Measurements from ENCODE around the gene DOK7. TPM values are rescaled to one million over a fixed set of nuclear protein-coding genes. Genes with fewer than 3 reads are reported as not detected.

The DOK7 gene
- total RNA-seq, 1 experiment from 2014 or later, result 9.6 TPM

DNA sequence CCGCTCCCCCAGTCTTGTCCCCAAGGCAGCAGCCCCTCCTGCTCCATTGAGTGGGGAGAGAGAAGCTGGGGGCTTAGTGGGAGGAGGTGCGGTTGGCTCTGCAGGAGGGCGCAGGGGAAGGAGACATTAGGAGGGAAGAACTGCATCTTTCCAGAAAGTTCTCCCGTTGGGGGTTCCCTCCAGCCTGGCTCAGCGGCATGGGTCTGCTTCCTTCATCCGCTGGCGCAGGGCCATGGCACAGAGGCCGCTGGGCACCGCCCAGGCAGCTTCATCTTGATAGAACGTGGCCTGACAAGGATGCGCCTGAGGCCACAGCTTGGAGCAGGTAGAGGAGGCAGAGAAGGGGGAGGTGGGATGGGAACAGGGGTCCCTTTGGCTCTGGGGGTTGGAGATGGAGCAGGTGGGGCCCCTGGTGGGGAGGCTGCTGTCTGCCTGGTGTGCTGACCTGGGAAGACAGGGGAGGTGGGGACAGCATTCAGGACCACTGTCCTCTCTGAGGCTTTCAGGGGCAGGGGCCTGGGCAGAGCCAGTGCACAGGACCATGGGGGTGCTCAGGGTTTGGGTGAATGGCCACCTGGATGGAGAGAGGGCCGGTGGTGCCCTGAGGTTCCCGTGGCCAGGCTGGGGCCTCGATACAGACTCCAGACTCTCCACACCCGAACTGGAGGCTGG, 12.1 kb downstream of the DOK7 start:
- Histone ChIP-seq H3K27me3 (no peaks in the 10 kb centered on the region), H3K9me3 (no peaks in the 10 kb centered on the region), H3K4me3 (no peak overlapping the region), H3K36me3 (no peaks in the 10 kb centered on the region)
- no peak for DNase-seq

DNA sequence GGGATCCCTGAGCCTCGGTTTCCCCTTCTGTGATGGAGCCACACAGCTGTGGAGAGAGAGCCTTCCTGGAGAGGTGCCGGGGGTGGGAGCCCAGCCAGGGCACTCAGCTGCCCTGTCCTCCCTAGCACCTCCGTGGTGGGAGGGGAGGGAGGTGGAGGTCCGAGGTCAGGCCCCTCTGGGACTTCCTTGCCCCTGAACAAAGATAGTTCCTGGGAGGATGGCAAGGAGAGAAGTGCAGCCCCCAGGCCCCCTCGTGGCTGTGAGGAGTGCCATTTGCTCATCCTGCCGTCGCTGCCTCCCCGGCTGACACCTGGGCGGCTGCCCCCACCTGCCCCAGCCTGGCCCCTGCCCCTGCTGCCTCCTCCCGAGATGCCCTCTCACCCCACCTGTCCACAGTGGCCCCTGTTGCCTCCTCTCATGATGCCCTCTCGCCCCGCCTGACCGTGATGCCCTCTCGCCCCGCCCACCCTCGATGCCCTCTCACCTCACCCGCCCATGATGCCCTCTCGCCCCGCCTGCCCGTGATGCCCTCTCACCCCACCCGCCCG, 12.7 kb downstream of the DOK7 start:
- no peak for DNase-seq
- H3K9me3 ChIP-seq, result no peaks in the 10 kb centered on the region
- no peaks in the 10 kb centered on the region for H3K36me3 ChIP-seq

DNA sequence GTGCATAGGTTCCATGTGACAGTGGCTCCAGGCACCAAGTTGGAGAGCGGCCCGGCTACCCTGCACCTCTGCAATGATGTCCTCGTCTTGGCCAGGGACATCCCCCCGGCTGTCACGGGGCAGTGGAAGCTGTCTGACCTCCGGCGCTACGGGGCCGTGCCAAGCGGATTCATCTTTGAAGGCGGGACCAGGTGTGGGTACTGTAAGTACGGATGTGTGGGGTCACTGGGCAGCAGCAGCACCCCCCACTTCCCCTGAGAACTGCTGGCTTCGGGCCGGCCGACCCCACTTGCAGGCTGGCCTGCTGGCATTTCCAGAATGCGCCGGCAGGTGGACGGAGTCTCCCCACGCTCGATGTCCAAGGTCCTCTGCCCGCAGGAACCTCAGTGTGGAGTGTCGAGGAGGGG, 13.2 kb downstream of the DOK7 start:
- H3K9me3 ChIP-seq, result no peaks in the 10 kb centered on the region
- H3K27me3 ChIP-seq, result no peaks in the 10 kb centered on the region
- no peak for DNase-seq
- no peaks in the 10 kb centered on the region for H3K36me3 ChIP-seq
- no peak overlapping the region for H3K4me3 ChIP-seq

More for the DNA sequence above, 12.7 kb downstream of the DOK7 start:
- Histone ChIP-seq H3K27me3 (no peaks in the 10 kb centered on the region), H3K4me3 (no peak overlapping the region)

DNA sequence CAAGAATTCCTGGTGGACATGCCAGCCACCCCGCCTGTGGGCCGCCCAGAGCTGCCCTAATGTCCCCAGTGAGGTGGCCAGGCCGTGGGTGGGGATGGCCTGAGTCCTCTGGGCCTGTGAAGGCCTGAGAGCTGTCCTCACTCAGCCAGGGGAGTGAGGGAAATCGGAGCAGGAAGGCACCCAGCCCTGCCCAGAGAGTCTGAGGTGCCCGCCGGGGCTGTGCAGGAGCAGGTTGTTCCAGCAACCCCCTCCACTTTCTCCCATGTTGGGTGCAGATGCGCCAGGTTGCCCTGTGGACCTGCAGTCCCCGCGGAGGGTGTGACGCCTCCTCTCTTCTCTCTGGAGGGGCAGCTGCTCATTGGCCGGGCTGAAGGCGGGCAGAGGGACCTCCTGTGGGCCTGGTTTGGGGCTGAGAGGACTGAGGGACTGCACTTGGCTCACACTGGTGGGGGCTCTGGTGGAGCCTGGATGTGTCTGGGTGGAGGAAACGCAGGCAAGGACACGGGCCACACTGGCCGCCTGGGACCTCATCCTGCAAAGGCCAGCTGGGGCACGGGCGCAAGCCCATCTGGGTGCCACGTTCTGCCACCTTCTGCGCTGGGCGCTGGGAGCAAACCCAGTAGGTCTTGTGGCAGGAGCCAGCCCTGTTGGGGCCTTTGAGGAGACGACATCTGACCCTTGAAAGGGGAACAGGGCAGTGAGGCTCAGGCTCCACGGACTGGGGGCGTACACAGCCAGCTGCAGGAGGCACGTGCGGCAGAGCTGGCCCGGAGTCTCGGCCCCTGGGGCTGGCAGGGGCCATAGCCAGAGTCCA, 14.0 kb downstream of the DOK7 start:
- Histone ChIP-seq H3K36me3 (no peaks in the 10 kb centered on the region), H3K9me3 (no peaks in the 10 kb centered on the region), H3K27me3 (no peaks in the 10 kb centered on the region), H3K4me3 (no peak overlapping the region)
- DNase-seq, result no peak

DNA sequence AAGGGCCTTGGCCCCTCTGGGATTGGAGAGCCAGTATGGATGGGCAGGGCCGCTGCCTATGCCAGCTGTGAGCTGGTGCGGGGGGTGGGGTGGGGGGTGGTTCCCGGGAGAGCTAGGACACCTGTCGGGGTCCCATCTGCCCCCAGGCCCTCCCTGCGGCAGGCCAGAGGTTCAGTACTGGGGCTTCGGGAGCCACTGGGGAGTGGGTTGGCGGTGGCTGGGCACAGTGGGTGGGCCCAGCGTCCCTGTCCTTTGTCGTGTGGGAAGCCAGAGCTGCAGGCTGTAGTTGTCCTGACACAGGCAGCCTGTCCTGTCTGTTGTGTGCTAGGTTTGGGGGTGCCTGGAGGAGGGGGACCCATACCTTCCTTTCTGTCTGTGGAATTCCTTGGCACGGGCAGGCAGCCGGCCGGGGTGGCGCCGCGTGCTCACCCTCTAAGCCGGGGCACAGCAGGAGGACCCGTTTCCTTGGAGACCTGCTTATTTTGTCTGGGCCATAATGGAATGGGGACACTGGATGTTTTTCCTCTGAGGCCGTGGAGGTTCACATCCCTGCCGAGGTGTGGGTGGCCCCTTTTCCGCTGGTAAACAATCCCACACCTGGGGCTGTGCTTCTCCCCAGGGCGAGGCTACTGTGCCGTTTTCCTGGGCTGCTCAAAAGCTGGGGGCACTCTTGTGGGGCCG, 14.8 kb downstream of the DOK7 start:
- H3K4me3 ChIP-seq, result no peak overlapping the region
- no peak for DNase-seq

DNA sequence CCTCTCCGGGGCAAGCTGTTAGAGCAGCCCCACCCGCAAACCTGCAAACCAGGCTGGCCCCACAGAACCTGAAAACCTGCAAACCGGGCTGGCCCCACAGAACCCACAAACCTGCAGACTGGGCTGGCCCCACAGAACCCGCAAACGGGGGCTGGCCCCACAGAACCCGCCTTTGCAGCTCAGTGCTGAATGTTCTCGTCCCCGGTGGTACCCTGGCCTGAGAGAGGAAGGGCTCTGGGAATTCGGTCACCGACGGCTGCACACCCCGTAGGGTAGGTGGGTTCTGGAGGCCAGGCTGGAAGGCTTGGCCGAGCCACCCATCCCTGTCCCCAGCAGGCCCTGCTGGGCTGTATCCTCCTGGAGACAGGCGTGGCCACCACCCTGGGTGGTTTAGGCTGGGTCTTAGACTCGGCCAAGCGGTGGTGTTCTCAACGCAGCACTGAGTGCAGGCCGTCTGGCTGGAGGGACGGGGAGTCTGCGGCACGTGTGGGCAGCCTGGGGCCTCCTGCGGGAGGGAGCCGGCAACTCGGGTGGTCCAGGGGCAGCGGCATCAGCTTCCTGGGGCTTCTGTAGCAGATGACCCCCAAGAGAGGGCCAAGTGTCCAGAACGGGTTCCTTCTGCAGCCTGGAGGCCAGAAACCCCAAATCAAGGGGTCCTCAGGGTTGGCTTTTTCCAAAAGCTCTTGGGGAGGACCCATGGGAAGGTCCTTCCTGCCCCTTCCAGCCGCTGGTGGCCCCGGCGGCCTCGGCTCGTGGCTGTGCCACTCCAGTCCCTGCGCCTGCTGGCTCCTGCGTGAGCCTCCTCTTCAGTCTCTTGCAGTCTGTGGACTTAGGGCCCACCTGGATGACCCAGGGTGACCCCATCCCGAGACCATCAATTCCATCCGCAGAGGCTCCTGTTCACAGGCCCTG, 15.6 kb downstream of the DOK7 start:
- no peaks in the 10 kb centered on the region for H3K36me3 ChIP-seq
- H3K4me3 ChIP-seq, result no peak overlapping the region
- H3K9me3 ChIP-seq, result no peaks in the 10 kb centered on the region
- H3K27me3 ChIP-seq, result no peaks in the 10 kb centered on the region
- DNase-seq, result no peak

More for the DNA sequence above, 14.8 kb downstream of the DOK7 start:
- Histone ChIP-seq H3K36me3 (no peaks in the 10 kb centered on the region), H3K27me3 (no peaks in the 10 kb centered on the region), H3K9me3 (no peaks in the 10 kb centered on the region)

DNA sequence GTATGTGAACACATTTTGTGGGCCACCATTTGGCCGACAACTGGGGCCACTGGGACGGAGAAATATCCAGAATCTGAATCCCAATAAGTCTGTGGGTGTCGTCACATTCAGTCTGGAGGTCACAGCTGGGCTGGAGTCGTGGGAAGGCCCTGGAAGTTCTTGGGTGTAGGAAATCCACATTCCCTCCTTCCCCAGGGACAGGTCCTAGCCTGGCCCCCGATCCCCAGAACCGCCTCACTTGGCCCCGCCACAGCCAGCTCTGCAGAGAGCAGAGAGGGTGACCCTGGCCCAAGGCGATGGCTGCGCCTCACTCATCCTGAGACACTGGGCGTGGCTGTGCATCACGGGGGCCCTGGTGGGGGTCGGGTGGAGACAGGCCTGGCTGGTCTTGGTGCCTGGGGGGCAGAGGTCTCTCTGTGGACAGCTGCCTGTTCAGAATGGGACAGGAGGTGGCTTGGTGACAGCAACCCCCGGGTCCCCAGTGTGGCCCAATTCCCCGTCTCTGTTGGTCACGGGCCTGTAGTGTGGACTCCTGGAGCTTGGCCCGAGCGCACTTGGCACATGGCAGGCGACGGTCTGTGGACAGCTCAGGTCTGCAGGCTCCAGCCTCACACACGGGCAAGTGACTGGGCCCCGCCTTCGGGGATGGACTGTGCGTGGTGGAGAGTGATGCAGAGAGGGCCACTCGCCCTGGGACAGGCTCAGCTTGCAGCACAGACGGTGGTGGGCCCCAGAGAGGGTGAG, 16.4 kb downstream of the DOK7 start:
- Histone ChIP-seq H3K36me3 (no peaks in the 10 kb centered on the region), H3K4me3 (no peak overlapping the region), H3K27me3 (no peaks in the 10 kb centered on the region), H3K9me3 (no peaks in the 10 kb centered on the region)
- DNase-seq, result no peak

DNA sequence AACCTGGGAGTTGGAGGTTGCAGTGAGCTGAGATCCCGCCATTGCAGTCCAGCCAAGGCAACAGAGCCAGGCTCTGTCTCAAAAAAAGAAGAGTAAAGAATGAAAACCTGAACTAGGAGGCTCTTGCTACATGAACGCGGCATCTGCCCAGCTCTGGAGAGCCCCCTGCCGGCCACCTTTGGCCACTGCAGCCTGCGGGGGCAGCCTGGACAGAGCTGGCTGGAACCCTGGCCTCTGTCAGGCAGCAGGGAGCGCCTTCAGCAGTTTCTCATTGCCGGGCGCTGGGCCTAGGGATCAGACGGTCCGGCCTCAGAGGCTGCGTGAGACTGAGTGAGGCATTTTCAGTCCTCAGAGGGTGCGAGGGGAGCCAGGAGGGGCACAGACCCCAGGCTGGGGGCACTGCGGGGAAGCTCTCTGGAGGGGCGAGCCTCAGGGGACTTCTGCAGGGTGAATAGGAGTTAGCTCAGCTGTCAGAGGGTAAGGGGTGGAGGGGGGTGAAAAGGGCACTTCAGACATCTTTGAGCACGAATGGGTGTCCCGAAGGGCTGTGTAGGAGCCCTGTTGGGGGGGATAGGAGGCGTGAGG, 17.5 kb downstream of the DOK7 start:
- H3K4me3 ChIP-seq, result no peak overlapping the region
- H3K36me3 ChIP-seq, result no peaks in the 10 kb centered on the region
- peak; percentile 72 for DNase-seq
- no peaks in the 10 kb centered on the region for H3K9me3 ChIP-seq
- no peaks in the 10 kb centered on the region for H3K27me3 ChIP-seq

DNA sequence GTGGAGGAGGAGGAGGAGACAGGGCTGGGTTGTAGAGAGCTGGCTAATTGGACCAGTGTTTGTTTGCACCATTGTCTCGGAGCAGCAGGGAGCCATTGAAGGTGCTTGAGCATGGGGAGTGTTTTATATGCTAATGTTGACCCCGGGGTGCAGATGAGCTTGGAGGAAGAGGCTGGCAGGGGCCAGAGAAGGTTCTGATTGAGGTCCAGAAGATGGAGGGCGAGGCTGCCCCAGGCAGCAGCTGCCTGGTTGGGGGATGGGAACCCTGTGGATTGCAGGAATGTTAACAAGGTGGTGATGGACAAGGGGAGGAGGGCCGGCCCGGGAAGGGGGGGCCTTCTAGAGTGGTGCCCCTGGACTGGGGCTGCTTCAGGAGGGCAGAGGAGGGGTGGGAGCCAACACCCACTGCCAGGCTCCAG, 18.0 kb downstream of the DOK7 start:
- H3K4me3 ChIP-seq, result no peak overlapping the region
- H3K36me3 ChIP-seq, result no peaks in the 10 kb centered on the region
- no peaks in the 10 kb centered on the region for H3K27me3 ChIP-seq
- no peaks in the 10 kb centered on the region for H3K9me3 ChIP-seq
- DNase-seq, result no peak

DNA sequence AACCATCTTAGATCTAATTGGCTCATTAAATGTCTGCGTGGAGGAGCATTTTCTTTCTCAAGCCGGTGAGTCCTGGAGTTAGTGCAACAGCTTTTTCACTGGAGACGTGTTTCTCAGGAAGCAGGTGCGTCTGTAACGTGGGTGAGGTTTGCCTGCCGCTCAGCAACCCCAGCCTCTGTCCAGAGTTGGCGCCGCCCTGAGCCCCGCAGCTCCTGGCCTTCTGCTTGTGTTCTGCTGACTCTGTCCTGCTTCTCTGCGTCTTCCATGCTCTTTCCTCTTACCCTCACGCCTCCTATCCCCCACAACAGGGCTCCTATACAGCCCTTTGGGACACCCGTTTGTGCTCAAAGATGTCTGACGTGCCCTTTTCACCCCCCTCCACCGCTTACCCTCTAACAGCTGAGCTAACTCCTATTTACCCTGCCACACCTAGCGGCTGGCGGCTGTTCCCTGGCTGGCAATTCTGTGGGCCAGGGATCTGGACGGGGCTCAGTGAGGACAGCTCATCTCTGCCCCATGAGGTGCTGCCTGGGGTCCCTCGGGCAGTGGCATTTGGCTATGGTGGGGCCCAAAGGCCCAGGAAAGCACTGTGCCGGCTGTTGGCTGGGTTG, 18.8 kb downstream of the DOK7 start:
- DNase-seq, result no peak
- Histone ChIP-seq H3K9me3 (no peaks in the 10 kb centered on the region), H3K4me3 (no peak overlapping the region), H3K27me3 (no peaks in the 10 kb centered on the region), H3K36me3 (no peaks in the 10 kb centered on the region)

DNA sequence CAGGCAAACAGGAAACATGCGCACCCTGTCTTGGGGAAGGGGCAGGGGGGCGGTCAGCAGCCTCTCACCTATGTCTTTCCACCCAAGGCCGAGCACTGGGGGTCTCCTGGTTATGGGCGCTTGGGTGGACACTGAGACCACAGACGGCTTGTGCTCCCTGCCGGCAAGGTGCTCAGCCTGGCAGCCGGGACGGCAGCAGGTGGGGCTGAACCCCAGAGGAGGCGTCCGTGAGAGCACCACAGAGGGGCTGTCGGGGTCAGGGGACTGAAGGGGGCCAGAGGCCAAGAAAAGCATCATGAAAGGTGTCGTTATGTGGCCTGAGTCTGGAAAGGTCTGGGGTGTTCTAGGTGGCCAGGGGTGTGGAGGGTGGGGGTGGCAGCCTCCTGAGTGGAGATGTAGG, 19.6 kb downstream of the DOK7 start:
- no peak overlapping the region for H3K4me3 ChIP-seq
- DNase-seq, result no peak
- no peaks in the 10 kb centered on the region for H3K36me3 ChIP-seq
- H3K9me3 ChIP-seq, result no peaks in the 10 kb centered on the region
- H3K27me3 ChIP-seq, result no peaks in the 10 kb centered on the region

DNA sequence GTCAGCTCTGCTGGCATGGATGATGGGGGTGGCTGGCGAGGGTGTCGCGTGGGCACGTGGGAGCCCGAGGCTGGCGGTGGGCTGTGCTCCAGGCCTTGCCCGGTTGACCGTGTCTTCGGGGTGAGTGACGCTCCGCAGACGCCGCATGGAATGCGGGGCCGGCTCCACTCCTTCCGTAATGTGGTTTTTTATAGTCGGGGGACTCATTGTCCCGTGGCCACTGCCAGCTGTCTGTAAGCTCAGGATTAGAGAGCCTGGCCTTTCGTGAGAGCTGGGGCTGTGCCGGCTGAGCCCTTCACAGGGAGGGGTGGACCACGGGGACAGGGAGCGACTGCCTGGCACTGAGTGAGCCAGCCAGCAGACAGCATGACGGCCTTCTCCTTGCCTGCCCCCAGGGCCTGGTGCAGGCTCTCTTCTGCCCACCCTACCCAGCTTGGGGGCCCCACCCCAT, 20.4 kb downstream of the DOK7 start:
- H3K4me3 ChIP-seq, result no peak overlapping the region
- H3K9me3 ChIP-seq, result no peaks in the 10 kb centered on the region
- peak; percentile 41 for DNase-seq
- H3K36me3 ChIP-seq, result no peaks in the 10 kb centered on the region
- no peaks in the 10 kb centered on the region for H3K27me3 ChIP-seq

DNA sequence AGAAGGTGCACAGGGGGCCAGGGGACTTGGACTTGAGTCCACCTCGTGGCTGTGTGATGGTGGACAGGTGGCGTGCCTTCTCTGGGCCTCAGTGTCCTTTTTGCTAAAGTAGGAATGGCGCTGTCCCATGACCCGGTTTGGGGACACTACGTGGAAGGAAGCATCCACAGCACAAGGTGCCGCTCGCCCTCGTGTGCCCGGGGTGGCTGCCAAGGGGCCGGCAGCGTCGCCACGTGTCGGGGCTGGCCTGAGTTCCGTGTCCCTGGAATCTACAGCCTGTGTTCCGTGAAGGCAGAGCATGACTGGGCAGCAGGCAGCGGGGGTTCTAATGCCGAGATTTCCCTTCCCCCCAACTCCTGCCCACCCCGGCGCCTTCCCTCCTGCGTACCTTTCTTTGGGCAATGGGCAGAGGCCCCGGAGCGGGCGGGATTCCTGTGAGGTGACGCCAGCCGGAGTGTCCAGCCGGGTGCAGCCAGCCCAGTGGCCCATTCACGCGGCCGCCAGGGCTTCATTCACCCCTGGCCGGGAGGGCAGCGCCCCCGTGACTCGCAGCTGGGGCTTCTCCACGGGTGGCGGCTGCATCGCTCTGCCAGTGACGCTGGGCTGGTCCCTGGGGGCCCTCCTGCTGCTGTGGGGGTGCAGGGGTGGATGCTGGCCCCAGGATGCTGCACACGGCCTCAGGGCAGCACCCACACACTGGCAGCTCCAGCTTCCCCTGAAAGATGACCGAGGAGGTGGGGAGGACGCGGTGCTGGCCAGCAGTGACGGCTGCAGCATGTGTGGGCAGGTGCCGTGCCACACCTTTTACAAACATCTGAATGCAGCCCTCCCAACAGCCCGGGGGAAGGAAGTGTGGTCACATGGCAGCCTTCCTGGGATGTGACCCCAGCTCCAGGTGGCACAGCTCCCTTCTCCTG, 21.2 kb downstream of the DOK7 start:
- Histone ChIP-seq H3K27me3 (no peaks in the 10 kb centered on the region), H3K36me3 (no peaks in the 10 kb centered on the region), H3K9me3 (no peaks in the 10 kb centered on the region), H3K4me3 (no peak overlapping the region)
- DNase-seq, result peak; percentile 24

Measured in MG63 (cell line).